Activated effector memory CD4-positive, alpha-beta T cell treated with Interleukin-2 at 50 U/mL for 16 hours (primary cell): ENCODE data around the gene GNAZ.
"Not testable (repeated sequence)": the region's sequence is repeated elsewhere in the genome, so short reads cannot be mapped to it uniquely, and the experiment has no call there.

Source experiments
- DNase-seq: peaks from one replicate; pipeline ENCODE4 v3.0.0-alpha.2; 2020

The GNAZ gene

DNA sequence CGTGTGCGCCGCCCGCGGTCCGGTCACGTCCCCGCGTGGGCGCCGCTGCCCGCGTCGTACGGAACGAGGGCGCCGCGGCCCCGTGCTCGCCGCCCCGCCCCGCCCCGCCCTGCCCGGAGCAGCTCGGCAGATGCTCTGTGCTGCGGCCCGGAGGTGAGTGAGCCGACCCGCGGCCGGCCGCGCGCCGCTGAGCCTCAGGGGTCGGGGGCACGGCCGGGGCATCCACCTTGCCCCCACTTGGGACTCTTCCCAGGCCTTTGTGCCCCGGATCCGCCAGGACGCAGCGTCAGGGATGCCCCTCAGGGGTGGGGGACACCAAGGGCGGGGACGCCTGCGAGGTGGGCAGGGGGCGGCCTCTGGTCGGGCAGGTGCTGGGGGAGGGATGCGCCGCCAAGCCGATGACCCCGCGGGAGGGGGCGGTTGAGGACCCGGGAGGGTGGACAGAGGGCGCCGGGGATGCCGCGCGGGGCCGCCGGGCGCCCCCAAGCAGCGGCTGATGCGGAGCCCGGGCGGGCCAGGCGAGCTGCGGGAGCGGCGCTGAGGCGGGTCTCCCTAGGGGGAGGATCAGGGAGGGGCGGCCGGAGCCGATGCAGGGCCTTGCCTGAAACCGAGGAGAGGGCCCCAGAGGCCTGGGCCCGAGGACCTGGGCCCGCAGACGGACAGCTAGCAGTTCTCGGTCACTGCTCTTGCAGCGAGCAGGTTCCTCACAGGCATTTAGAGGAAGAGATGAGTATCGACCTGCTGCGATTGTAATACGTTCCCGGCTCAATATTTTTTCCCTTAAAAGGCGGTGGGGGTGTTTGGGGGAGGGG is at the start of gene GNAZ:
Gene GNAZ (plus strand): TSS at position 102 of the 812 bp plus-strand sequence. CDS start 25,177 bp downstream, outside the sequence.
- DNase-seq: no peak

DNA sequence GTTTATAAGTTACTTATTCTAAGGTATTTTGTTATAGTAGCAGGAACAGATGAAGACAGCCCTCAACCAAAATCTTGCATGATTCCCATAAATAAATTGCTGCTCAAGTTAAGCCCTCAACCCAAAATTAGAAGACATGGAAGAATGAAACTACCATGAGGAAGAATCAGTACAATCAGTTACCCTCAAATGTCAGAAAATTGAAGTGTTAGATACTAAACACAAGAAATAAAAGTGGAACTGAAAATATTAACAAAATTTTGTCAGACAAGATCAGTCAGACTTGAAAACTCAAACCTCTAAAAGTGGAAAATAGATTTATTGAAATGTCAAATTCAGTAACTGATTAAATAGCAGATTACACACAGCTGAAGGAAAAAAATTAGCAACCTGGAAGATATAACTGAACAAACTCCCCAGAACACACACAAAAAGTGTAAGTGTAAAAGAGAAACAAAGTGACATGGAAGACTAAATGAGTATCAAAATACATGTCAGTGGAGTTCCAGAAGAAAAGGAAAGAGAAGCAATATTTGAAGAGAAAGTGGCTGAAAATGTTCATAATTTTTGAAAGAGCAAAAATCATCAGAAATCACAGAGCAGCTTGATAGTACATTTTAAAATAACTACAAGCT is 49.5 kb upstream of the GNAZ start:
- no peak for DNase-seq

DNA sequence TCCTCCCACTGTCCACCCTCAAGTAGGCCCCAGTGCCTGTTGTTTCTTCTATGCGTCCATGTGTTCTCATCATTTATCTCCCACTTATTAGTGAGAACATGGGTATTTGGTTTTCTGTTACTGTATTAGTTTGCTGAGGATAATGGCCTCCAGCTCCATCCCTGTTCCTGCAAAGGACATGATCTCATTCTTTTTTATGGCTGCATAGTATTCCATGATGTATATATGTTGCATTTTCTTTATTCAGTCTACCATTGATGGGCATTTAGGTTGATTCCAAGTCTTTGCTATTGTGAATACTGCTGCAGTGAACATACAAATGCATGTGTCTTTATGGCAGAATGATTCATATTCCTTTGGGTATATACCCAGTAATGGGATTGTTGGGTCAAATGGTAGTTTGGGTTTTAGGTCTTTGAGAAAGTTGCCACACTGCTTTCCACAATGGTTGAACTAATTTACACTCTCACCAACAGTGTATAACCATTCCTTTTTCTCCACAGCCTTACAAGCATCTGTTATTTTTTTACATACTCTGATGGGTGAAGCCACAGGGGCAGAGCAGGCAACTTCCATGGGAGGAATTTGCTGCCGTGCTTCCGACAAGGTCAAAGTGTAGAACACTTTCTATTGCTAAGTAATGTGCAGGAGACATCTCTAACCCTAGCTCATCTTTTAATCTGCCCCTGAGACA is 48.5 kb upstream of the GNAZ start:
- DNase-seq: not testable (repeated sequence)

DNA sequence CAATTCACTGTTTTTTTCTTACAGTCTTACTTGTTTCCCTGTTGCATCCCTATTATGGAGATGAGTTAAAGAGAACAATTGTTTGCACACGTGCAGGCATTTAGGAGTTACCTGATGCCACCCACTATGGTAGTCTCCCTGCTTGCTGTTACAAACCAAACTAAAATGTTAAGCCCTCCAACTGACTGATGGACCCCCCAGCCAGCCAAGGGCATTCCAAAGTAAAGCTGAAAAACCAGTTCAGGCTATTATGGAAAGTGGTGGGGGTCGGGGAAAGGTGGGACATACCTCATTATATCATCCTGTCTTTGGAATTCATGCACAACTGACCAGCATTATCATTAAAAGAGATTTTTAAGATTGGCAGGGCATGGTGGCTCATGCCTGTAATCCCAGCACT is 47.0 kb upstream of the GNAZ start:
- no peak for DNase-seq

DNA sequence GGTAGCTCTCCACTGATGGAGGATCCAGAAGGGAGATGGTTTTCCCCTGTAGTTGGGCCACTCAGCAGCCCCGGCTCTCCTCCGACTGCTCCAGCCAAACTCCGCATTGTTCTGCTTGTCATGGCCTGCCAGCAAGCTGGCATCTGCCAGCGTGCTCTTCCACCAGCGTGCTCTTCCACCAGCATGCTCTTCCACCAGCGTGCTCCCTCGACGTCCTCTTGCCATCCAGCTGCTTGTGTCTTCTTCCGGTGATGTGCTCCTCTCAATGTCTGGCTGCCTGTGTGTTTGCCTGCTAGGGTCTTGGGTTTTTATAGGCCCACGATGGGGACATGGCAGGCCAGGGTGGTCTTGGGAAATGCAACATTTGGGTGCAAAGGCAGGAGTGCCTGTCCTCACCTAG is 43.5 kb upstream of the GNAZ start:
- DNase-seq: no peak

DNA sequence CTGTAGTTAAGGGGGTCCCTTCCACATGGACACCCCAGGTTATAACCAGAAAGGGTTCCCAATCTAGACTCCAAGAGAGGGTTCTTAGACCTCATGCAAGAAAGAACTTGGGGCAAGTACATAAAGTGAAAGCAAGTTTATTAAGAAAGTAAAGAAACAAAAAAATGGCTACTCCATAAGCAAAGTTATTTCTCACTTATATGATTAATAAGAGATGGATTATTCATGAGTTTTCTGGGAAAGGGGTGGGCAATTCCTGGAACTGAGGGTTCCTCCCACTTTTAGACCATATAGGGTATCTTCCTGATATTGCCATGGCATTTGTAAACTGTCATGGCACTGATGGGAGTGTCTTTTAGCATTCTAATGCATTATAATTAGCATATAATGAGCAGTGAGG is 42.5 kb upstream of the GNAZ start:
- DNase-seq: not testable (repeated sequence)

DNA sequence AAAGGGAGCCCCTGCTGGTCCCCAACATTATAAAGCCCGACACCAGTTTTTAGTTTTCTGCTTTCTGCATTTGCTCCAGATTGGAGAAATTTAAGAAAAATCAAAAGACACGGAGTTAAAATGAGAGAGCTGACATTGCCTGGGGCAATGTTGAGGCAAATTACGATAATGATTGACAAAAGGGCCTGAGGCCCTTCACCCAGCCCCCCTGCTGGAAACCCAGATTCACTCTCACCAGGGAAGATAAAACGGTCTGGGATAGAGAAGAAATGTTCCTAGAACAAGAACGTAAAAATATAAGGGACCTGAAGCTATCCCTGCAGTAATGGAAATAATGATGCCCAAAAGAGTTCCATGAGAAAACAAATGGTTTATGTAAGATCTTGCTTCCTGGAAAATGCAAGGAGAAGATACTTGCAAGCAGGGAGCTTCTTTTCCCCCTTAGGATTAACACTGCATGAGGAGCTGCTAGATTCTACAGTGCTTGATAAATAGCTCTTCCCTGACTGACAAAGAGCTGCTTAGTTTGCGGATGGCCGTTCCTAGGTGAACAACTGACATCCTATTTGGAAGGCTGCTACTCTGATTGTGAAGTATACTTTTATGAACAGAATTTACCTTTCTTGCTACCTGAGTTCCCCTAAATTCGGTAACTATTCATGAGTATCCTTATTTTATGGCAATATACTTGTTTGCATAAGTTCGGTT is 40.6 kb upstream of the GNAZ start:
- no peak for DNase-seq

DNA sequence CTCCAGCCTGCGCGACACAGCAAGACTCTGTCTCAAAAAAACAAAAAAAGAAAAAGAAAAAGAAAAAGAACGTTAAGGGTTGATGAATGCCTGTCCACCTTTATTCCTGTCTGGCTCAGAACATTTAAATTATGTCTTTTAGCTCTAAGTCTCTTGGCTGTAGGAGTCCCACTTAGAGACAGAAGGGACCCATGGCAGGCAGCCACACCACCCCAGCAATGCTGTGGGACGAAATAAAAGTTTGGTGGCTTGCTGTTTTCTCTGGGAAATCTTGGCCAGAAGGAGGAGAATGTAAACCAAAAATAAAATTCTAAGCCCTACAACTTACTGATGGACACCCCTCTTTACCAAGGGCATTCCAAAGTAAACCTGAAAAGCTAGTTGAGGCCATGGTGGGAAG is 38.9 kb upstream of the GNAZ start:
- DNase-seq: no peak

DNA sequence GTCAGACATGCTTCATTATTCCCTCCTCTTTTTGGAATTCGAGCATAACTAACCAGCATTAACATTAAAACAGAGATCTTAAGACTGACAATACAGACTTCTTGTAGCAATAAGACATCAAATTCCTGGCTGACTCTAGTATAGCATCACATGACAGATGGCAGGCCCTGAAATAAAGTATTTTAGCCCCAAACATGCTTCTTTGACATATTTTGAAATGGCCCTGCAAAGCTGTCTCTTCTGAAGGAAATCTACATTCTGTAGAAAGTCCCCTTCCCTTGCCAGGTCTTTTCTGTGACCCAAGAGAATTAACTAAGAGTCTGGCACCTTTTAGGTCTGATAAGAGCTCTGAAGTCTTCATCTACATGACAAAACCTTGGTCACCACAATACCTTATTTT is 38.5 kb upstream of the GNAZ start:
- no peak for DNase-seq

DNA sequence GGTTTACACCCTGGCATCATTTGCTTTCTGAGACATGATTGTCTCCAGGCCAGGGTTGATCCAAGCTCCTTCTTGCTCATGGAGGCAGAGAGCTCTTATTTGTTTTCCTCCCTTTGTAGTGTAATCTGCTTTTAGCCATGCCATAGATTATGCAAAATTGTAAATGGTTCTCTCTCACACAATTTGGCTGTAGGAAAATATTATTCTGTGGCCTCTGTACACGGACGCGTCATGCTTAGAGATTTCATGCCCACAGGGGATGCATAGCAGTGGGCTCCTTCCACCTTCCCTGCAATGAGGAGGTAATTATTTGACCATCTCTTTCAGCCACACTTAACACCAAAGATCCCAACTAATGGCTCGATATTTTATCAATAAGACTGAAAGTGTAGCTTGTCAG is 37.7 kb upstream of the GNAZ start:
- no peak for DNase-seq

DNA sequence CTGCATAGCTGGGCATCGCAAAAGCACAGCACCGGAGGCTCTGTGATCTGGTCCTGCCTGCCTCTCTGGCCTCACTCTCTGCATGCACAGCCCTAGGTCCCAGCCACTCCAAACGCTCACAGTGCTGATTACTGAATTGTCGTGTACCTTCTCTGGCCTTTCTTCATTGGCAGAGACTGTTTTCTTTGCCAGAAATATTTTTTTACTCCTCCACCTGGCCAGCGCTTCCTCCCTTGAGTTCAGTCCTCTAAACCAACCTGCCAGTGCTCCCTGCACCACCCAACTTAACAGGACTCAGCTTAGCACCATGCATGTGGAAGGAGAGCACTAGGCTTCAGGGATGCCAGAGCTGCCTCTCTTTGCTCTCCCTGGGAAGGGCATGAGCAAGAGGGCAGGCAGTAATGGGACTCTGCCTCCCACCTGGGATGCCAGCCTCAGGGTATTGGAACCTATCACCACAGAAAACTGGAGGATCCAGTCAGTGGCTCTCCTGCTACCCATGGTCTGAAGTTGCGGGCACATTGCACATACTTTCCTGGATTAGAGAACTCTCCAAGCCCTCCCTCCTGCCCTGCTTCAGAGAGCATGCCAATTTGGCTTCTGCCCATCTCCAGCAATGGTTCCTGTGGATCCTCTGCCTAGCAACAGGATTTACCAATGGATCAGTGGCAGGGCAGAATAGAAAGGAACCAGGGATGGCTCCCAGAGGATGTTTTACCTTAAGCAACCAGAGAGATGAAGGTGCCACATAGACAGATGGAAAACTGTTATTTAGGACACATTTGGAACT is 37.0 kb upstream of the GNAZ start:
- DNase-seq: no peak

DNA sequence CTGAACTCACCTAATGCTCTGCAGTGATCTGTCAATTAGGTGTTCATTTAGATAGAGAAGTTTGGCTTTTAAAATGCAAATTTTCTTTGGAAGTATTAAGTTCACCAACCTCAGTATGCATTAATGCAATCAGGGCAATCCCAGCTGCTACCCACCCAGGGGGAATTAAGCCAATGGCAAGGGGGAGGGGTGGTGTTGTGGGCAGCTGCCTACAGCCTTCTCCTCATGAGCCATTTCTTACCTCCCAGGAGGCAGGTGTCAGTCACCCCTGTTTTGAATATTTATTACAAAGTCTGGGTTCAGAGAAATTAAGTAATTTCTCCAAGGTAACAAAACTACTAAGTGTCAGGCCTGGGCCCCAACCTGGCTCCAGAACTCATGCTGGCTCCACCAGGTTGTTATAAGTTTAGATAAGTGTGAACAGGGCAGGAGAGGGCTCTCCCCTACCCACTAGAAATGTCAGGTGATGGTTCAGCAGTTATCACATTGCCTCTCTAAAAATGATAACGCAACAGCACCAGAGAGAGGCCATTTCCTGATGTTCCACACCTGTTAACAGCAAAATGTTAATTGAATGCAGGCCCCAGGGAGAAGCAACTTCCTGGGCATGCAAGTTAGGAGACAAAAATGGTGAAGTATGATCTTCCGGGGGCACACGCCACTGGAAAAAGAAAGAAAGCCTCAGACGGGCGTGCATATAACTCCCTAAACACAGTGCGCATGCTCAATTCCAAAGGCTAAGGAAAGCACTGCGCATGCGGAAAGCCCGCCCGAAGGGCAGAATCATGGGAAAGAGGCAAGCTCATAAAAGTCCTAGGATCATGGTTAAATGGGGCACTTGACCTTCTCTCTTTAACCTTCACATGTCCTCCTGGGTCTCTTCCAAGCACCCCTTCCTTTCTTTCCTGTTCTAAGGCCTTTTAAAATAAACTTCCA is 35.4 kb upstream of the GNAZ start:
- no peak for DNase-seq

DNA sequence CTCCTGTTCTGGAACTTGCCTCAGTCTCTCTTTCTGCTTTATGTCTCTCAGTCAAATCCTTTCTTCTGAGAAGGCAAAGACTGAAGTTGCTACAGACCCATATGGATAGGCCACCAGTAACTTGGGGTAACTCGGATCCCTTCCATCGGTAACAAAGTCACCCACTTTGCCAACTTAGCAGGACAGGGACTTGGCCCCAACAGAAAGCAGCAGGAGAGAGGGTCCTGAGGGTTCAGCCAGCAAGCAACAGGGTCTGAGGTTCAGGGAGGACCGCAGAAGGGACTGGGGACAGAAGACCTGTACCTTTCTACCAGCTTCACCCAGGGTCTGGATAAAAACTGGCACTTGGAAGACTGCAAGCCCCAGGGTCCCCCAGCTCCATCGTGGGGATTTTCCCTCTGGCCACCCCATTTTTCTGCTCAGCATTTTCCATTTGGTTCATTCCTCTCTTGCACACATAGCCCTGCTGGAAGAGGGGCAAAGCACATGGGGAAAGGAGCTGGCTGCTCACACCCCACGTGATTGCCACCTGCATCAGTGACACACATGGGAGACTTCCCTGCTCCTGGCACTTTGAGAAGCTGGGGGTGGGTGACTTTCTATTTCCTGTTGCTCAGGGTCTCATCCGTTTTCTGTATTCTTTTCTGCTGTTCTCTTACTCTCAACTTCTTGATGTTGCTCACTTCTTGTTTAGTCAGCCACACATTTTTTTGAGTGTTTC is 34.6 kb upstream of the GNAZ start:
- no peak for DNase-seq

DNA sequence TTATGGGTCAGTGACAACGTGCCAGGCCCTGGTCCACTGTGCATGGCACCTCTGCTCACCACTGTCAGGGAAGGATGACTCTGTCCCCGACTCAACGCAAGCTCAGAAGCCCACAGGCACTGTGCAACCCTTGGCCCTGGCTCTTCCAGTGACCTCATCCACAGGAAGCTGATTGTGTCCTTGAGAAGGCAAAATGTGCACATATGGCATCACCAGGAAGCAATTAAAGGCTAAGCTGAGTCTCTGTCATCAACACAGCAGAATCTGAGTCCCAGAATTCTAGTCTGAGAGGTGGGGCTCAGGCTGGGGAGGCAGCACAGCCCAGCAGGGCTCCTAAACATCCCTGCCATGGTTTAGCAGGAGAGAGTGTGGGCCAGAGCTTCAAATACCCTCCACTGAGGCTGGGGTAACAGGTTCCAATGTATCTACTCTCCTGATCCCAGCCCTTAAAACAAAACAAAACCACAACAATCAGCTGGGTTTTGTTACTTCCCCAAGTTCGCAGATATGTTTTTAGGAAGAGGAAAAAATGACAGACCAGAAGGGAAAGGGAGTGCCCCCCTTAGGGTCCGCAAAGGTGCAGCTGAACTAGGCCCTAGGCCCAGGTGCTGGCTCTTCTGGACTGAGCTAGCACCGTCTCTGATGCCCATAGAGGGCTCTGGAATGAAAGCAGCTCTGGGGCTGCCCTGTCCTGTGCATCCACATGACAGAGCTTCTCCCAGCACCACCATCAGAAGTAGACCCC is 33.5 kb upstream of the GNAZ start:
- DNase-seq: no peak

DNA sequence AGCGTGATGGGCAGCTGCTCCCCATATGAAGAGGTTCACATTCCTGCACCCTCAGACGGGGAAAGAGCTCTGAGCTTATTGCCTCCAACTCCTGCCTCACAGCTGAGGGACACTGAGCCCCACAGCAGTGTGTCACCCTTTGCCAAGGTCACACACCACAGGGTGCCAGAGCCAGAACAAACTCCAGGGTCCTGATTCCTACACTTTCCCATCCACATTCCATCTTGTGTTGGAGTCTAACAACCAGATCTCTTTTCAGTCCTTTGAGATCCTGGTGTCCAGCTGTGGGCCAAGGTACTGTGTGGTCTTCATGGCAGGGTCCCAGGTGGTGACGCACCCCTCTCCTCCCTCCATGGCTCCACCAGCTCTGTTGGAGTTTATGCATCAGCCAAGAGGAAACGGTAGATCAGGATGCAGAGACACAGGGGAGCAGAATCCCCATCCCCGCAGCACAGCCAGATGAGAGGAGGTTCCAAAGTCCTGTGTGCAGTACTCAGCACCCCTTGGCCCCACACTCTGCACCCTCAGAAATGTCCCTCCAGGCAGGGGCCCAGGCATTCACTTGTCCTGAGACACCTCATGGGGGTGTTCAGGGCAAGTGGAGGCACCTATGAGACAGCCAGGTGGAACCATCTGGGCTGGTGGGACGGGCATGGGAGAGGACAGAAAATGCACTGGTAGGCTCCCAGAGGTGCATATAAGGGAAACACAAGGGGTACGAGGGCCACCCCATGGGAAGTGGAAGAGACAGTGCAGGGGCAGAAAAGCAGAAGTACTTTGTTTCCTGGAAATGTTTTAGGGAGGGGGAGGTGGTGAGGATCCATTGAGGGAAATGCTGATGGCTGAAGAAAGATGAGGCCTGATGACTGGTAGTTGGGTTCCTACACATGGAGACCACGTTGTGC is 32.6 kb upstream of the GNAZ start:
- DNase-seq: no peak

DNA sequence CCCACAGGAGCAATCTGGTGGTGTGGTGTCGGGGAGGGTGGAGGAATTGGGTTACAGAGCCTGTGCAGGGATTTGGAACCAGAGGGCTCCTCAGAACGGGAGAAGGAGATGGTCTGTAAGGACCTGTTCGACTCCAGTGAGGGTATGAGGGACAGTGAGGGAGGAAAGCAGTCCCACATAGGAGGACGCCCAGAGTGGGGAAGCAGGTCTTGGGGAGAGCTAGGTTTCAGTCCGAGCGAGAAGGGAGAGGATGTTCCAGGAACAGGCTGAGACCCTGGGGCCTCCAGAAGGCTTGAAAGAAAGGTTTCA is 32.0 kb upstream of the GNAZ start:
- no peak for DNase-seq

DNA sequence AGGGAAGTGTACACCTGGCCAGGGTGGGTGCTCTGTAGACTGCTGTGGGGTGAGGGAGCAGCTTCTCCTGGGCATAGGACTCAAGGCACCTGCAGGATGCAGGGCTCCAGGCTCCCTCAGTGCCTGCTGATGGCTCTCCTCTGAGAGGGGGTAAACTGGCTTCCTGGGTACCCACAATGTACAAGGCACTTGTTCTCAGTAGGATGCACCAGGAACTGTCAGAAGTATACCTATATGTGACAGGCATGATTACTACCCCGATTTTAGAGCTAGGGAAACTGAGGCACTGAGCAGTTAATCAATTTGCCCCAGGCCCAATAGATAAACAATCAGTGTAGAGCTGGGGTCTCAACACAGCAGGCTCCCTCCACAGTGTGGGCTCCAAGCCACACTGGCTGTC is 31.4 kb upstream of the GNAZ start:
- DNase-seq: no peak

DNA sequence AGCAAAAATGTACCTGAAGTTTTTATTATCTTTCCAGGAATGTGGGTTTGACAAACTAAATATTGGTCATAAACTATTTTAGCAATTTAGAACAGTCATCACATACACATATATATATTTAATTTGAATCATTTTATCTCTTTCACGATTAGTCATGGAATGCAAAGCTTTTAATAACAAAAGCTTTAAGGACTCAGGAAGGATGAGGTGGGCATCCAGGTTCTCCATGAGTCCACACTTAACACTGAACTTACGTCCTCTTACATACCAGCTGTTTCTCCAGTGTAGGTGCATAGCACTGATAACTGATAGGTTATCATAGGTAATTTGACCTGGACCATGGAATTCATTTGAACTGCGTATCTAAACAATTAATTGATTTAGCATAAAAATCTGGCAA is 28.1 kb upstream of the GNAZ start:
- no peak for DNase-seq

DNA sequence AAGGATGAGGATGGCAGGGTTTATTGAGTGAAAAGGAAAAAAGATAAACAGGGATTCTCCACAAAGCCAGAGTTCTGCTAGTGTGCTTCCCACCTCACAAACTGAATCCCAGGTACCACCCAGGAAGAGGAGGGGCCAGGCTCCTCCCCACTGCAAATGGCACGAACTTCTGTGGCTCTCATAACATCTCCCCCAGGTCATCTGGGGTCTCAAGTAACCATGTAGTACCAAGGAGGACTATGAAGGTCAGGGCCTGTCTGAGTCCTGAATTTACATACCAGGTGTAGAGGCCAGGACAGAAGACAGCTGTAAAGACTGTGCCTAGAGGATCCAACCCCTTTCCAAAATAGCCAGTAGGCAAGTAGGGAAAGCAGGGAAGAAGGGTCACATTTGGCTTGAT is 25.7 kb upstream of the GNAZ start:
- no peak for DNase-seq
